Skin of body (tissue), 2 donors: ENCODE data around the gene CACNG7. TPM values are rescaled to one million over a fixed set of nuclear protein-coding genes. Genes with fewer than 3 reads are reported as not detected.

Experiments
- DNase-seq: peaks from one replicate; lab custom pipeline; 2025; lab: John Stamatoyannopoulos, UW
- total RNA-seq: library from RNA; depleted of rRNA; stranded (reverse); fragments of >200 nt; gene quantifications from one replicate; pipeline ENCODE4 v1.2.3, GENCODE V29; 2014

Gene CACNG7
- total RNA-seq, 1 donor from 2014 or later, result not detected

GRCh38 chr19:53951947-53952346 lies 42.9 kb downstream of the CACNG7 start:
- no peak for DNase-seq

GRCh38 chr19:53953383-53953782 lies 44.3 kb downstream of the CACNG7 start:
- no peak for DNase-seq

GRCh38 chr19:53957448-53958167 lies 48.5 kb downstream of the CACNG7 start:
- no peak for DNase-seq

- DNase-seq, result no peak
Observed at GRCh38 chr19:53958168-53958571, 49.1 kb downstream of the CACNG7 start.

- no peak for DNase-seq
Observed at GRCh38 chr19:53958823-53959757, 50.0 kb downstream of the CACNG7 start.

- no peak for DNase-seq
Observed at GRCh38 chr19:53960187-53960586, 51.1 kb downstream of the CACNG7 start.

GRCh38 chr19:53960886-53961285 lies 51.8 kb downstream of the CACNG7 start:
- no peak for DNase-seq

- DNase-seq, result no peak
Observed at GRCh38 chr19:53961523-53962356, 52.7 kb downstream of the CACNG7 start.

GRCh38 chr19:53962887-53963431 lies 53.9 kb downstream of the CACNG7 start, which contains the start of gene CACNG8:
Gene CACNG8 (plus strand): TSS chr19:53962937.
- no peak for DNase-seq

- no peak for DNase-seq
Observed at GRCh38 chr19:53965091-53965490, 56.0 kb downstream of the CACNG7 start.

- DNase-seq, result no peak
Observed at GRCh38 chr19:53966931-53967330, 57.9 kb downstream of the CACNG7 start.

- DNase-seq, result no peak
Observed at GRCh38 chr19:53969366-53969765, 60.3 kb downstream of the CACNG7 start.

GRCh38 chr19:53971673-53972072 lies 62.6 kb downstream of the CACNG7 start:
- no peak for DNase-seq

- DNase-seq, result peak; percentile 50
Observed at GRCh38 chr19:53977429-53977990, 68.4 kb downstream of the CACNG7 start.

- no peak for DNase-seq
Observed at GRCh38 chr19:53977991-53978731, 69.1 kb downstream of the CACNG7 start.

- no peak for DNase-seq
Observed at GRCh38 chr19:53978975-53979801, 70.1 kb downstream of the CACNG7 start.

GRCh38 chr19:53980539-53981375 lies 71.7 kb downstream of the CACNG7 start:
- no peak for DNase-seq

- DNase-seq, result no peak
Observed at GRCh38 chr19:53981376-53981951, 72.4 kb downstream of the CACNG7 start.
